K562 (cell line): ENCODE data around the gene PCGF6. TPM values are rescaled to one million over a fixed set of nuclear protein-coding genes. Genes with fewer than 3 reads are reported as not detected.

Experiments used
- ATAC-seq: fragments of 200-7000 bp; cut with Tn5 transposase; 3 replicates; pipeline ENCODE4 v1.9.1; 2020; ENCODE audit warnings: moderate library complexity
- BruUV-seq: library from RNA; stranded (reverse); fragments of 400-500 nt; replicated peaks from 2 replicates; lab custom pipeline; 2021; lab: Mats Ljungman, UMichigan
- CTCF ChIA-PET: fragments of 300-600 bp; formaldehyde crosslinking; extraction: SDS; loops from one replicate; lab custom pipeline; 2021; ENCODE audit warnings: low intra/inter-chr PET ratio; lab: Yijun Ruan, JAX
- POLR2A ChIA-PET: fragments of 300-600, 350-650 bp; sonication (Branson Sonifier 250); formaldehyde crosslinking; extraction: SDS; loops from one replicate; lab custom pipeline; 2021; ENCODE audit warnings: antibody characterized with exemption, inconsistent platforms; lab: Yijun Ruan, JAX
- DNase-seq, 4 experiments: peaks; one replicate each; pipeline versions ENCODE4 v3.0.0 to v3.0.0-alpha.2; 2011 to 2018; ENCODE audit warnings: low spot score in 3 of 4, mixed read lengths in 3 of 4; ENCODE audit errors: extremely low read depth in 1 of 4
- FAIRE-seq: peaks from 2 replicates; lab custom pipeline; 2011; peaks lifted over from hg19 to GRCh38; lab: Jason Lieb, UNC
- H2AFZ ChIP-seq: 2 replicates; pipeline ENCODE4 v1.6.0; 2011; ENCODE audit warnings: low read depth, low read length, control low read depth, inconsistent platforms
- H3K27ac ChIP-seq: fragments of 200-600 bp; 3 replicates; pipeline ENCODE4 v1.8.0; 2011; ENCODE audit warnings: low read depth, mild to moderate bottlenecking, control low read depth, inconsistent platforms, low read length, moderate library complexity, mixed read lengths; ENCODE audit errors: extremely low read depth
- H3K27me3 ChIP-seq, 2 experiments: fragments of 300-600 bp in 1 of 2; 2 replicates in 1 of 2; 3 replicates in 1 of 2; pipeline versions ENCODE4 v1.6.0 to v1.8.0; 2011; ENCODE audit warnings: inconsistent platforms in 2 of 2, low read length in 2 of 2, mild to moderate bottlenecking in 1 of 2, mixed read lengths in 1 of 2, moderate library complexity in 1 of 2; ENCODE audit not compliant: control insufficient read depth in 2 of 2, insufficient read depth in 2 of 2
- H3K36me3 ChIP-seq: fragments of 300-600 bp; 3 replicates; pipeline ENCODE4 v1.8.0; 2011; ENCODE audit warnings: mild to moderate bottlenecking, low read length, inconsistent platforms; ENCODE audit not compliant: control insufficient read depth, insufficient read depth
- H3K4me1 ChIP-seq, 2 experiments: fragments of 200-600 bp in 1 of 2; replicated peaks in 1 of 2; 2 replicates in 1 of 2; 3 replicates in 1 of 2; pipeline versions ENCODE4 v1.5.1 to v1.8.0; 2011; ENCODE audit warnings: inconsistent platforms in 2 of 2, low read length in 2 of 2, mild to moderate bottlenecking in 1 of 2, mixed read lengths in 1 of 2, moderate library complexity in 1 of 2; ENCODE audit not compliant: control insufficient read depth in 2 of 2, insufficient read depth in 2 of 2
- H3K4me2 ChIP-seq: 2 replicates; pipeline ENCODE4 v1.6.1; 2011; ENCODE audit warnings: low read length, control low read depth, inconsistent platforms, mixed read lengths; ENCODE audit not compliant: insufficient read depth
- H3K4me3 ChIP-seq: fragments of 200-600 bp; sonication (generic), shearing (Covaris generic); 2 replicates; pipeline ENCODE4 v1.5.1; 2016; ENCODE audit warnings: control low read depth, inconsistent platforms
- H3K79me2 ChIP-seq: fragments of 200-600 bp; 3 replicates; pipeline ENCODE4 v1.8.0; 2011; ENCODE audit warnings: low read length, inconsistent platforms; ENCODE audit not compliant: control insufficient read depth, insufficient read depth
- H3K9ac ChIP-seq, 2 experiments: 2 replicates each; pipeline versions ENCODE4 v1.6.0 to v1.6.1; 2011; ENCODE audit warnings: low read depth in 2 of 2, low read length in 2 of 2, control low read depth in 1 of 2, inconsistent platforms in 1 of 2, mild to moderate bottlenecking in 1 of 2, mixed read lengths in 1 of 2; ENCODE audit not compliant: insufficient read depth in 1 of 2
- H3K9me1 ChIP-seq: one replicate; pipeline ENCODE4 v1.6.0; 2011; ENCODE audit warnings: inconsistent platforms, mild to moderate bottlenecking, low read length, moderate library complexity; ENCODE audit not compliant: control insufficient read depth, insufficient read depth
- H3K9me3 ChIP-seq: replicated peaks from 2 replicates; pipeline ENCODE4 v1.5.1; 2011; ENCODE audit warnings: low read depth, low read length, inconsistent platforms; ENCODE audit not compliant: control insufficient read depth, insufficient read depth
- H4K20me1 ChIP-seq: replicated peaks from 2 replicates; pipeline ENCODE4 v1.6.1; 2011; ENCODE audit warnings: low read length, inconsistent platforms, mixed read lengths; ENCODE audit not compliant: control insufficient read depth, insufficient read depth
- ADNP ChIP-seq: fragments of 200-800 bp; sonication (Bioruptor generic); IDR thresholded peaks from 2 replicates; pipeline ENCODE4 v1.6.1; 2016; ENCODE audit warnings: missing genetic modification characterization, missing compliant biosample characterization
- GABPB1 ChIP-seq: sonication (generic); formaldehyde crosslinking; IDR thresholded peaks from 2 replicates; pipeline ENCODE4 v1.8.0; 2022; ENCODE audit warnings: mild to moderate bottlenecking, missing genetic modification reagents
- GABPB2 ChIP-seq: fragments of 250-450 bp; sonication (Bioruptor Pico); conservative IDR thresholded peaks from 2 replicates; pipeline ENCODE4 v1.5.1; 2021; ENCODE audit warnings: mild to moderate bottlenecking
- HDAC6 ChIP-seq: IDR thresholded peaks from 2 replicates; pipeline ENCODE4 v1.6.1; 2012; ENCODE audit warnings: low read depth, mild to moderate bottlenecking, control low read depth, inconsistent platforms, low read length, moderate library complexity
- KAT2B ChIP-seq: IDR thresholded peaks from one replicate; pipeline ENCODE4 v1.6.1; 2012; ENCODE audit warnings: low read depth, mild to moderate bottlenecking, control low read depth, inconsistent platforms, low read length, moderate library complexity
- PHB ChIP-seq: fragments of 250-450 bp; sonication (Bioruptor Pico); IDR thresholded peaks from 2 replicates; pipeline ENCODE4 v1.5.0; 2021
- ZNF324 ChIP-seq: fragments of 250-450 bp; sonication (Bioruptor Pico); IDR thresholded peaks from 2 replicates; pipeline ENCODE4 v1.4.0; 2020; ENCODE audit warnings: mild to moderate bottlenecking
- WGBS: fragments of 100-300 bp; shearing (Covaris generic); methylation state at CpG from one replicate; pipeline ENCODE4 v1.1.6; 2016; ENCODE audit warnings: low coverage, mixed read lengths; ENCODE audit not compliant: insufficient coverage; ENCODE audit errors: missing lambda C conversion rate; 5-methylcytosine and 5-hydroxymethylcytosine counted together
- in situ Hi-C: fragments of 300-500 bp; cut with MboI; formaldehyde crosslinking; loops from 4 replicates; pipeline ENCODE4 v1.15.0; 2018; ENCODE audit warnings: inconsistent platforms, mixed read lengths
- intact Hi-C: fragments of 100-400 bp; cut with micrococcal nuclease; formaldehyde crosslinking; loops from 2 replicates; pipeline ENCODE4 v1.14.2; 2022
- polyA plus RNA-seq, 8 experiments: library from polyadenylated mRNA; depleted of rRNA in 4 of 8; stranded (reverse) in 5 of 8; unstranded in 3 of 8; fragments of >200 nt; fragmentation: Nextera tagmentation in 2 of 8; fragmentation: Illumina TruSeq in 1 of 8; extraction: Ambion mirVana in 2 of 8; extraction: Trizol in 1 of 8; gene quantifications; 2 replicates each; pipeline versions ENCODE4 v1.2.1 to v1.2.3, GENCODE V29; 2011 to 2014; ENCODE audit warnings: inconsistent platforms in 1 of 8, missing spikeins in 1 of 8
- total RNA-seq, 7 experiments: library from RNA; depleted of rRNA in 6 of 7; stranded (reverse); fragments of >200 nt in 6 of 7; fragmentation: Illumina TruSeq in 2 of 7; extraction: Trizol in 2 of 7; gene quantifications; 2 replicates each; pipeline versions ENCODE4 v1.2.1 to v1.2.3, GENCODE V29; 2011 to 2021; ENCODE audit warnings: low replicate concordance in 1 of 7
- TF ChIP-seq, protein P1 (sequence below): fragments of 450-650 bp; formaldehyde crosslinking; IDR thresholded peaks from 2 replicates; pipeline ENCODE4 v1.4.0; 2020; ENCODE audit warnings: mild to moderate bottlenecking, mixed read lengths
- TF ChIP-seq, protein P2 (sequence below): sonication (generic); IDR thresholded peaks from 2 replicates; pipeline ENCODE4 v1.6.1; 2016
- TF ChIP-seq, protein P3 (sequence below): fragments of 450-650 bp; conservative IDR thresholded peaks from 2 replicates; pipeline ENCODE4 v1.6.1; 2016; ENCODE audit warnings: missing genetic modification characterization, low read depth, mild to moderate bottlenecking, missing compliant biosample characterization, moderate library complexity
- TF ChIP-seq, protein P4 (sequence below), 2 experiments: fragments of 450-650 bp in 1 of 2; sonication (generic) in 1 of 2; formaldehyde crosslinking in 1 of 2; IDR thresholded peaks in 1 of 2; conservative IDR thresholded peaks in 1 of 2; 2 replicates each; pipeline versions ENCODE4 v1.6.1 to v1.8.1; 2016 to 2023; ENCODE audit warnings: mild to moderate bottlenecking in 2 of 2, moderate library complexity in 2 of 2, inconsistent platforms in 1 of 2, missing genetic modification reagents in 1 of 2

Gene PCGF6
- total and polyA plus RNA-seq, 9 of the 15 experiments (the other 6 are each of a cell fraction or from before 2014, with no cell fraction given), result 8.4 to 24.6 (median 20.6) TPM

DNA sequence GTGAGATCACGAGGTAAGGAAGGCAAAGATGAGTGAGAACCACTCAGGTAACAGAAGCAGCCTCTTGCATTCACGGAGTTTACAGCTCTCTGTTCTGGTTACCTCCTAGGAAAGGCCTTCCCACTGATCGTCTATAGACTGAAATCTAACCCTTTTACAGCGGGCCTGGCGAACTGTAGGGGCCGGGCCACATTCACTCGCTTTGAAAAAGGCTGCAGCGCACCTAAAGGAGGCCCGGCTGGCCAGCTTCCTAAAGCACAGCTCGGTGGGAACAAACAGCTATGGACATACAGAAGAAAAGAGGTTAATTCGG is 44.8 kb upstream of the PCGF6 start:
- intact Hi-C loops (loop anchor here (1.0 to 5.0 kb wide), 2 partner anchors 27 to 43 kb away; partner anchors contain the start of gene PCGF6), in situ Hi-C loops (no loop called here)
- ChIA-PET CTCF (no interaction called here), POLR2A (interaction anchor here (0.5 to 2.0 kb wide), 4 partner anchors 11 to 57 kb away, joined by 3 to 6 read pairs (median 4); partner anchors contain the start of gene TAF5)
- no peak for TF ChIP-seq PHB
- TF ChIP-seq HDAC6, result no peak
- TF ChIP-seq ADNP (tag), result no peak
- TF ChIP-seq KAT2B, result no peak
- TF ChIP-seq, protein P1, sequence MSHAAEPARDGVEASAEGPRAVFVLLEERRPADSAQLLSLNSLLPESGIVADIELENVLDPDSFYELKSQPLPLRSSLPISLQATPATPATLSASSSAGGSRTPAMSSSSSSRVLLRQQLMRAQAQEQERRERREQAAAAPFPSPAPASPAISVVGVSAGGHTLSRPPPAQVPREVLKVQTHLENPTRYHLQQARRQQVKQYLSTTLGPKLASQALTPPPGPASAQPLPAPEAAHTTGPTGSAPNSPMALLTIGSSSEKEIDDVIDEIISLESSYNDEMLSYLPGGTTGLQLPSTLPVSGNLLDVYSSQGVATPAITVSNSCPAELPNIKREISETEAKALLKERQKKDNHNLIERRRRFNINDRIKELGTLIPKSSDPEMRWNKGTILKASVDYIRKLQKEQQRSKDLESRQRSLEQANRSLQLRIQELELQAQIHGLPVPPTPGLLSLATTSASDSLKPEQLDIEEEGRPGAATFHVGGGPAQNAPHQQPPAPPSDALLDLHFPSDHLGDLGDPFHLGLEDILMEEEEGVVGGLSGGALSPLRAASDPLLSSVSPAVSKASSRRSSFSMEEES (CRISPR knock-in tag), result peak; percentile 40; the same call in 1 of the 2 replicates
- no peak for TF ChIP-seq ZNF324 (CRISPR knock-in tag)
- TF ChIP-seq, protein P2, sequence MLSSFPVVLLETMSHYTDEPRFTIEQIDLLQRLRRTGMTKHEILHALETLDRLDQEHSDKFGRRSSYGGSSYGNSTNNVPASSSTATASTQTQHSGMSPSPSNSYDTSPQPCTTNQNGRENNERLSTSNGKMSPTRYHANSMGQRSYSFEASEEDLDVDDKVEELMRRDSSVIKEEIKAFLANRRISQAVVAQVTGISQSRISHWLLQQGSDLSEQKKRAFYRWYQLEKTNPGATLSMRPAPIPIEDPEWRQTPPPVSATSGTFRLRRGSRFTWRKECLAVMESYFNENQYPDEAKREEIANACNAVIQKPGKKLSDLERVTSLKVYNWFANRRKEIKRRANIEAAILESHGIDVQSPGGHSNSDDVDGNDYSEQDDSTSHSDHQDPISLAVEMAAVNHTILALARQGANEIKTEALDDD, result no peak
- TF ChIP-seq GABPB1 (CRISPR knock-in tag), result no peak
- TF ChIP-seq GABPB2 (CRISPR knock-in tag), result no peak
- TF ChIP-seq, protein P3, sequence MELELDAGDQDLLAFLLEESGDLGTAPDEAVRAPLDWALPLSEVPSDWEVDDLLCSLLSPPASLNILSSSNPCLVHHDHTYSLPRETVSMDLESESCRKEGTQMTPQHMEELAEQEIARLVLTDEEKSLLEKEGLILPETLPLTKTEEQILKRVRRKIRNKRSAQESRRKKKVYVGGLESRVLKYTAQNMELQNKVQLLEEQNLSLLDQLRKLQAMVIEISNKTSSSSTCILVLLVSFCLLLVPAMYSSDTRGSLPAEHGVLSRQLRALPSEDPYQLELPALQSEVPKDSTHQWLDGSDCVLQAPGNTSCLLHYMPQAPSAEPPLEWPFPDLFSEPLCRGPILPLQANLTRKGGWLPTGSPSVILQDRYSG, result no peak
- TF ChIP-seq, protein P4, sequence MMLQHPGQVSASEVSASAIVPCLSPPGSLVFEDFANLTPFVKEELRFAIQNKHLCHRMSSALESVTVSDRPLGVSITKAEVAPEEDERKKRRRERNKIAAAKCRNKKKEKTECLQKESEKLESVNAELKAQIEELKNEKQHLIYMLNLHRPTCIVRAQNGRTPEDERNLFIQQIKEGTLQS (IDR thresholded peaks at IDR 0.05), result no peak
- TF ChIP-seq, protein P4 (CRISPR knock-in tag; conservative IDR thresholded peaks at IDR 0.05), result 0 out of 2 replicates have a peak, but pooled peaks have one; percentile 34
- Histone ChIP-seq H3K9ac (peak overlapping the region; percentile 82 to 94), H3K4me3 (peak overlapping the region; percentile 74), H2AFZ (no peak overlapping the region), H3K4me2 (peak overlapping the region; percentile 92), H3K36me3 (peaks cover 71% of the 10 kb centered on the region), H3K9me1 (peaks cover 5% of the 10 kb centered on the region), H3K27ac (peak overlapping the region; percentile 81), H3K27me3 (no peaks in the 10 kb centered on the region), H3K9me3 (no peaks in the 10 kb centered on the region), H3K79me2 (peaks cover 87% of the 10 kb centered on the region), H4K20me1 (0 out of 2 replicates have a peak, but pooled peaks cover 4% of the 10 kb centered on the region), H3K4me1 (peaks cover 10 to 15% of the 10 kb centered on the region in 2 experiments; a peak in 4 of 5 replicates)
- ATAC-seq, result peak; percentile 18
- no peak for FAIRE-seq
- BruUV-seq, result no TSS peak
- DNase-seq, result peak in 1 of 4 experiments; percentile 24
- WGBS, result 0% methylated on average over 9 of the region's 11 CpGs
